ENCODE measurements around the gene CACNA1D.

The CACNA1D gene

GRCh38 chr3:53820756-53821580 lies 326.6 kb downstream of the CACNA1D start:
- Histone ChIP-seq H3K4me1 (ENCODE audit: insufficient read depth, low read length) (no peaks in the 10 kb centered on the region), H3K4me3 (ENCODE audit: low read length) (no peak overlapping the region), H3K27me3 (ENCODE audit: insufficient read depth, low read length) (no peaks in the 10 kb centered on the region), H3K27ac (ENCODE audit: low read depth, low read length) (no peak overlapping the region), H3K36me3 (ENCODE audit: insufficient read depth, low read length) (peaks cover 29% of the 10 kb centered on the region), H3K9me3 (ENCODE audit: insufficient read depth, low read depth, low read length) (no peaks in the 10 kb centered on the region), H3K9ac (ENCODE audit: low read depth, low read length) (no peak overlapping the region)
- 93% methylated on average over 21 of the region's 21 CpGs for WGBS

GRCh38 chr3:53821631-53822121 lies 327.3 kb downstream of the CACNA1D start:
- Histone ChIP-seq H3K4me3 (ENCODE audit: low read length) (no peak overlapping the region), H3K27ac (ENCODE audit: low read depth, low read length) (no peak overlapping the region), H3K9ac (ENCODE audit: low read depth, low read length) (no peak overlapping the region), H3K27me3 (ENCODE audit: insufficient read depth, low read length) (no peaks in the 10 kb centered on the region), H3K4me1 (ENCODE audit: insufficient read depth, low read length) (no peaks in the 10 kb centered on the region), H3K9me3 (ENCODE audit: insufficient read depth, low read depth, low read length) (no peaks in the 10 kb centered on the region), H3K36me3 (ENCODE audit: insufficient read depth, low read length) (peaks cover 29% of the 10 kb centered on the region)
- 83% methylated on average over 5 of the region's 5 CpGs for WGBS

- Histone ChIP-seq H3K27ac (ENCODE audit: low read depth, low read length) (no peak overlapping the region), H3K36me3 (ENCODE audit: insufficient read depth, low read length) (peaks cover 25% of the 10 kb centered on the region), H3K4me3 (ENCODE audit: low read length) (no peak overlapping the region), H3K27me3 (ENCODE audit: insufficient read depth, low read length) (no peaks in the 10 kb centered on the region), H3K9ac (ENCODE audit: low read depth, low read length) (no peak overlapping the region), H3K4me1 (ENCODE audit: insufficient read depth, low read length) (no peaks in the 10 kb centered on the region), H3K9me3 (ENCODE audit: insufficient read depth, low read depth, low read length) (no peaks in the 10 kb centered on the region)
- WGBS = 92% methylated on average over 14 of the region's 14 CpGs
These were observed 327.9 kb downstream of the CACNA1D start for GRCh38 chr3:53822331-53822741.

GRCh38 chr3:53823026-53823955 lies 328.9 kb downstream of the CACNA1D start:
- Histone ChIP-seq H3K27ac (ENCODE audit: low read depth, low read length) (no peak overlapping the region), H3K4me1 (ENCODE audit: insufficient read depth, low read length) (no peaks in the 10 kb centered on the region), H3K36me3 (ENCODE audit: insufficient read depth, low read length) (peaks cover 16% of the 10 kb centered on the region), H3K4me3 (ENCODE audit: low read length) (no peak overlapping the region), H3K9me3 (ENCODE audit: insufficient read depth, low read depth, low read length) (no peaks in the 10 kb centered on the region), H3K9ac (ENCODE audit: low read depth, low read length) (no peak overlapping the region), H3K27me3 (ENCODE audit: insufficient read depth, low read length) (no peaks in the 10 kb centered on the region)
- 94% methylated on average over 67 of the region's 67 CpGs for WGBS

- 73% methylated on average over 10 of the region's 10 CpGs for WGBS
- no peak overlapping the region for H3K27ac ChIP-seq (ENCODE audit: low read depth, low read length)
- no peaks in the 10 kb centered on the region for H3K4me1 ChIP-seq (ENCODE audit: insufficient read depth, low read length)
- H3K27me3 ChIP-seq (ENCODE audit: insufficient read depth, low read length) = no peaks in the 10 kb centered on the region
- no peak overlapping the region for H3K9ac ChIP-seq (ENCODE audit: low read depth, low read length)
- H3K36me3 ChIP-seq (ENCODE audit: insufficient read depth, low read length) = peaks cover 8% of the 10 kb centered on the region
- H3K9me3 ChIP-seq (ENCODE audit: insufficient read depth, low read depth, low read length) = no peaks in the 10 kb centered on the region
- H3K4me3 ChIP-seq (ENCODE audit: low read length) = no peak overlapping the region
These were observed 329.7 kb downstream of the CACNA1D start for GRCh38 chr3:53823956-53824657.

GRCh38 chr3:53824795-53825194 lies 330.4 kb downstream of the CACNA1D start:
- Histone ChIP-seq H3K27me3 (ENCODE audit: insufficient read depth, low read length) (no peaks in the 10 kb centered on the region), H3K4me3 (ENCODE audit: low read length) (no peak overlapping the region), H3K4me1 (ENCODE audit: insufficient read depth, low read length) (no peaks in the 10 kb centered on the region), H3K27ac (ENCODE audit: low read depth, low read length) (no peak overlapping the region), H3K9me3 (ENCODE audit: insufficient read depth, low read depth, low read length) (no peaks in the 10 kb centered on the region), H3K9ac (ENCODE audit: low read depth, low read length) (no peak overlapping the region), H3K36me3 (ENCODE audit: insufficient read depth, low read length) (peaks cover 6% of the 10 kb centered on the region; the same call in 1 of the 2 replicates)
- 88% methylated on average over 4 of the region's 4 CpGs for WGBS

- WGBS = 83% methylated on average over 1 of the region's 1 CpG
- H3K4me1 ChIP-seq (ENCODE audit: insufficient read depth, low read length) = no peaks in the 10 kb centered on the region
- no peaks in the 10 kb centered on the region for H3K9me3 ChIP-seq (ENCODE audit: insufficient read depth, low read depth, low read length)
- H3K27ac ChIP-seq (ENCODE audit: low read depth, low read length) = no peak overlapping the region
- H3K4me3 ChIP-seq (ENCODE audit: low read length) = no peak overlapping the region
- no peaks in the 10 kb centered on the region for H3K36me3 ChIP-seq (ENCODE audit: insufficient read depth, low read length)
- no peak overlapping the region for H3K9ac ChIP-seq (ENCODE audit: low read depth, low read length)
- no peaks in the 10 kb centered on the region for H3K27me3 ChIP-seq (ENCODE audit: insufficient read depth, low read length)
These were observed 331.6 kb downstream of the CACNA1D start for GRCh38 chr3:53826048-53826447.

- Histone ChIP-seq H3K4me1 (ENCODE audit: insufficient read depth, low read length) (no peaks in the 10 kb centered on the region), H3K27ac (ENCODE audit: low read depth, low read length) (no peak overlapping the region), H3K9ac (ENCODE audit: low read depth, low read length) (no peak overlapping the region), H3K4me3 (ENCODE audit: low read length) (no peak overlapping the region), H3K9me3 (ENCODE audit: insufficient read depth, low read depth, low read length) (no peaks in the 10 kb centered on the region), H3K36me3 (ENCODE audit: insufficient read depth, low read length) (no peaks in the 10 kb centered on the region), H3K27me3 (ENCODE audit: insufficient read depth, low read length) (no peaks in the 10 kb centered on the region)
- WGBS = 86% methylated on average over 1 of the region's 1 CpG
These were observed 334.2 kb downstream of the CACNA1D start for GRCh38 chr3:53828581-53828980.

GRCh38 chr3:53829605-53830004 lies 335.2 kb downstream of the CACNA1D start:
- no peak overlapping the region for H3K9ac ChIP-seq (ENCODE audit: low read depth, low read length)
- H3K36me3 ChIP-seq (ENCODE audit: insufficient read depth, low read length) = no peaks in the 10 kb centered on the region
- WGBS = 85% methylated on average over 2 of the region's 2 CpGs
- no peak overlapping the region for H3K27ac ChIP-seq (ENCODE audit: low read depth, low read length)
- H3K9me3 ChIP-seq (ENCODE audit: insufficient read depth, low read depth, low read length) = no peaks in the 10 kb centered on the region
- no peaks in the 10 kb centered on the region for H3K4me1 ChIP-seq (ENCODE audit: insufficient read depth, low read length)
- no peaks in the 10 kb centered on the region for H3K27me3 ChIP-seq (ENCODE audit: insufficient read depth, low read length)
- no peak overlapping the region for H3K4me3 ChIP-seq (ENCODE audit: low read length)

- WGBS = 93% methylated on average over 6 of the region's 6 CpGs
- H3K9ac ChIP-seq (ENCODE audit: low read depth, low read length) = no peak overlapping the region
- no peaks in the 10 kb centered on the region for H3K27me3 ChIP-seq (ENCODE audit: insufficient read depth, low read length)
- no peak overlapping the region for H3K4me3 ChIP-seq (ENCODE audit: low read length)
- H3K36me3 ChIP-seq (ENCODE audit: insufficient read depth, low read length) = no peaks in the 10 kb centered on the region
- H3K27ac ChIP-seq (ENCODE audit: low read depth, low read length) = no peak overlapping the region
- H3K4me1 ChIP-seq (ENCODE audit: insufficient read depth, low read length) = no peaks in the 10 kb centered on the region
- no peaks in the 10 kb centered on the region for H3K9me3 ChIP-seq (ENCODE audit: insufficient read depth, low read depth, low read length)
These were observed 336.5 kb downstream of the CACNA1D start for GRCh38 chr3:53830944-53831343.

Measured in HUES64 (cell line).